Common myeloid progenitor, CD34-positive (primary cell): Measurements from ENCODE around the gene IL1RN.

Source experiments
- CTCF ChIA-PET: fragments of 350-600 bp; sonication (Branson Sonifier 250); formaldehyde crosslinking; loops from one replicate; lab custom pipeline; 2021; ENCODE audit warnings: antibody characterized with exemption; lab: Charles Lee
- POLR2A ChIA-PET: fragments of 350-600 bp; sonication (Branson Sonifier 250); formaldehyde crosslinking; loops from one replicate; lab custom pipeline; 2021; ENCODE audit warnings: antibody characterized with exemption; lab: Charles Lee
- DNase-seq, 3 donors: peaks; one replicate each; pipeline versions ENCODE4 v3.0.0 to v3.0.0-alpha.2; 2013
- H3K27ac ChIP-seq, 2 experiments: 1 replicate in 1 of 2; 2 replicates in 1 of 2; pipeline ENCODE4 v1.7.0; 2013; ENCODE audit warnings: inconsistent platforms in 2 of 2, low read length in 2 of 2, mild to moderate bottlenecking in 2 of 2, low read depth in 1 of 2, moderate library complexity in 1 of 2; ENCODE audit not compliant: severe bottlenecking in 2 of 2, insufficient read depth in 1 of 2, poor library complexity in 1 of 2
- H3K27me3 ChIP-seq, 5 experiments: replicated peaks in 2 of 5; 1 replicate in 3 of 5; 2 replicates in 2 of 5; pipeline versions ENCODE4 v1.6.1 to v1.7.0; 2013; ENCODE audit warnings: low read length in 4 of 5, mild to moderate bottlenecking in 2 of 5, moderate library complexity in 2 of 5, inconsistent platforms in 1 of 5; ENCODE audit not compliant: insufficient read depth in 5 of 5, control insufficient read depth in 4 of 5
- H3K36me3 ChIP-seq, 4 experiments: 1 replicate in 2 of 4; 2 replicates in 2 of 4; pipeline versions ENCODE4 v1.6.1 to v1.7.0; 2013; ENCODE audit warnings: low read length in 3 of 4, control low read depth in 1 of 4, mild to moderate bottlenecking in 1 of 4; ENCODE audit not compliant: control insufficient read depth in 4 of 4, insufficient read depth in 4 of 4
- H3K4me1 ChIP-seq, 4 experiments: 1 replicate in 3 of 4; 2 replicates in 1 of 4; pipeline versions ENCODE4 v1.6.1 to v1.7.1; 2013; ENCODE audit warnings: low read length in 3 of 4, mild to moderate bottlenecking in 3 of 4, control low read depth in 1 of 4, inconsistent platforms in 1 of 4, moderate library complexity in 1 of 4; ENCODE audit not compliant: control insufficient read depth in 4 of 4, insufficient read depth in 4 of 4; ENCODE audit errors: control extremely low read depth in 1 of 4
- H3K4me3 ChIP-seq, 7 experiments: 1 replicate in 4 of 7; 2 replicates in 3 of 7; pipeline versions ENCODE4 v1.5.1 to v1.7.0; 2013; ENCODE audit warnings: mild to moderate bottlenecking in 7 of 7, low read length in 6 of 7, moderate library complexity in 6 of 7, inconsistent platforms in 2 of 7, low read depth in 2 of 7, control low read depth in 1 of 7; ENCODE audit not compliant: insufficient read depth in 4 of 7, control insufficient read depth in 1 of 7; ENCODE audit errors: extremely low read depth in 1 of 7
- H3K9me3 ChIP-seq, 5 experiments: 1 replicate in 4 of 5; 2 replicates in 1 of 5; pipeline versions ENCODE4 v1.6.1 to v1.7.1; 2013; ENCODE audit warnings: low read length in 4 of 5, mild to moderate bottlenecking in 2 of 5, inconsistent platforms in 1 of 5, low read depth in 1 of 5, moderate library complexity in 1 of 5; ENCODE audit not compliant: control insufficient read depth in 4 of 5, insufficient read depth in 2 of 5; ENCODE audit errors: control extremely low read depth in 1 of 5
- WGBS: methylation state at CpG from one replicate; pipeline ENCODE4 v1.1.5; 2013; ENCODE audit not compliant: insufficient coverage; 5-methylcytosine and 5-hydroxymethylcytosine counted together

IL1RN gene

DNA sequence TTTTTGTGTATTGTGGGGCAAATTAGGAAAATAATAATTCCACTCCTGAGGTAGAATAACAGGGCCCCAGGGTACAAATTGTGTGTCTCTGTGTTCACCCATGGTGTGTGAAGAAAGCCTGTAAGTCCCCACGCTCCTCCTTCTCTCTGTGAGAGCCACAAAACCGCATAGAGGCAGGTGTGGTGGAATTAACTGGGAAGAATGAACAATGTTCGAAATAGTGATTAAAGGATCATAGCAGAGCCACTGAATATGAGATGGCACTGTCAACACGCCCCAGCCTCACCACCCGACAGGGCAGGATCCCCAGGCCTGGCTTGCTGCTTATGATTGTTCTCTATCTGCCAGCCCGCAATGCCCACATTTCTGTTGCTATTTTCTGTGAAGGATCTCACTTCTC, 14.1 kb downstream of the IL1RN start:
- 96% methylated on average over 5 of the region's 6 CpGs for WGBS
- Histone ChIP-seq H3K36me3 (no peaks in the 10 kb centered on the region), H3K4me3 (no peak overlapping the region), H3K27me3 (no peaks in the 10 kb centered on the region), H3K27ac (no peak overlapping the region), H3K4me1 (peaks cover 0 to 7% (median under 1%) of the 10 kb centered on the region in 4 experiments), H3K9me3 (no peaks in the 10 kb centered on the region)
- ChIA-PET POLR2A (interaction anchor here (0.6 kb wide), 1 partner anchor 53 kb away, joined by 6 read pairs; no protein-coding TSS in a partner anchor), CTCF (interaction anchor here (1.2 to 13.0 kb wide), 7 partner anchors 32 to 229 kb away, joined by 3 to 286 read pairs (median 66); partner anchors contain the start of gene PSD4)
- DNase-seq, result no peak

DNA sequence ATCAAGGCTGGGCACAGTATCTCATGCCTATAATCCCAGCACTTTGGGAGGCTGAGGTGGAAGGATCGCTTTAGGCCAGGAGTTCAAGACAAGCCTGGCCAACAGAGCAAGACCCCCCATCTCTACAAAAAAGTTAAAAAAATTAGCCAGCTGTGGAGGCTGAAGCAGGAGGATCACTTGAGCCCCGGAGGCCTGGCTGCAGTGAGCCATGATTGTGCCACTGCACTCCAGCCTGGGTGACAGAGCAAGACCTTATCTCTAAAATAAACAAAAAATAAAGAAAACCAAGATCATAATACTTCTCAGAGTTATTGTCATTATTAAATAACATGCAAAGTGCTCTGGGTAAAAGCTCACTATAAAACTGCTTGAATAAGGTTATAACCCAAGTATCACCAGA, 14.9 kb downstream of the IL1RN start:
- Histone ChIP-seq H3K9me3 (no peaks in the 10 kb centered on the region), H3K27me3 (no peaks in the 10 kb centered on the region), H3K27ac (no peak overlapping the region), H3K4me3 (no peak overlapping the region), H3K36me3 (no peaks in the 10 kb centered on the region), H3K4me1 (peaks cover 0 to 7% (median under 1%) of the 10 kb centered on the region in 4 experiments)
- ChIA-PET CTCF (interaction anchor here (0.7 to 13.0 kb wide), 6 partner anchors 31 to 98 kb away, joined by 3 to 286 read pairs (median 48); partner anchors contain the start of gene PSD4), POLR2A (no interaction called here)
- no peak for DNase-seq
- 100% methylated on average over 1 of the region's 2 CpGs for WGBS

DNA sequence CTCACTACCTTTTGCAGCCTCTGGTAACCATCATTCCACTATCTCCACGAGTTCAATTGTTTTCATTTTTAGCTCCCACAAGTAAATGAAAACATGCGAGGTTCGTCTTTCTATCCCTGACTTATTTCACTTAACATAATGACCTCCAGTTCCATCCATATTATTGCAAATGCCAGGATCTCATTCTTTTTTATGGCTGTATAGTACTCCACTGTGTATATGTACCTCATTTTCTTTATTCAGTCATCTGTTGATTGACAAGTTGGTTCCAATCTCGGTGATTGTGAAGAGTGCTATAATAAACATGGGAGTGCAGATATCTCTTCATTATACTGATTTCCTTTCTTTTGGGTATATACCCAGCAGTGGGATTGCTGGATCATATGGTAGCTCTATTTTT, 16.9 kb downstream of the IL1RN start:
- WGBS, result 100% methylated on average over 3 of the region's 4 CpGs
- no peak for DNase-seq
- Histone ChIP-seq H3K4me3 (no peak overlapping the region), H3K27me3 (no peaks in the 10 kb centered on the region), H3K9me3 (no peaks in the 10 kb centered on the region), H3K36me3 (no peaks in the 10 kb centered on the region), H3K4me1 (no peaks in the 10 kb centered on the region), H3K27ac (no peak overlapping the region)
- POLR2A ChIA-PET, result no interaction called here
- CTCF ChIA-PET, result interaction anchor here (1.1 to 12.1 kb wide), 3 partner anchors 11 to 62 kb away, joined by 3 to 127 read pairs (median 3); no protein-coding TSS in a partner anchor

DNA sequence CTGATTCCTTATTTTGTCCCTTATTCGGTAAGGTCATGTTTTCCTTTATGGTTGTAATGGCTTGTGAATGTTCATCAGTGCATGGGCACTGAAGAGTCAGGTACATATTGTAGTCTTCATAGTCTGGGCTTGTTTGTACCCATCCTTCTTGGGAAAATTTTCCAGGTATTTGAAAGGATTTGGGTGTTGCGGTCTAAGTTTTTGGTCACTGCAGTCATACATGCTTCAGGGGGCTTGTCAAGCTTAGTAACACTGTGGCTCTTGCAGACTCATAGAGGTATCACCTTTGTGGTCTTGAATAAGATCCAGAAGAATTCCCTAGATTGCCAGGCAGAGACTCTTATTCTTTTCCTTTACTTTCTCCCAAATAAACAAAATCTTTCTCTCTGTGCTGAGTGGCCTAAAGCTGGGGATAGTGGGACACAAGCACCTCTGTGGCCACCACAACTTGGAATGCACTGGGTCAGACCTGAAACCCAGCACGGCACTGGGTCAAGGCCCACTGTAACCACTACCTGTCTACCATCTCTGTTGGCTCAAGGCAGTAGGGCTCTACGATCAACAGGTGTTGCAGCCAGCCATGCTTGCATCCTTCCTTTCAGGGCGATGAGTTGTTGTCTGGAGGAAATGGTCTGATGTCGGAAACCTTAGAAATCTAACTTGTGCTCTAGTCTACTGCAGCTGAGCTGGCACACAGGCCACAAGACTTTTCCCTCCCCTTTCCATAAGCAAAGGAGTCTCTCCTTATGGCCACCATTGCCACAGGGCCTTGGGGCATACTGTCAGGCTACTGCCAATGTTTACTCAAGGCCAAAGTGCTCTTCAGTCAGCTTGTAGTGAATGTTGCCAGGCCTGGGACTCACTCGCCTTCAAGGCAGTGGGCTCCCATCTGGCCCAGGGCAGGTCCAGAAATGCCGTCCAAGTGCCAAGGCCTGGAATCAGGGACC, 21.5 kb downstream of the IL1RN start:
- ChIA-PET CTCF (interaction anchor here (0.9 to 1.9 kb wide), 7 partner anchors 9 to 50 kb away, joined by 3 to 7 read pairs (median 4); no protein-coding TSS in a partner anchor), POLR2A (interaction anchor here (0.6 kb wide), 1 partner anchor 10 kb away, joined by 3 read pairs; no protein-coding TSS in a partner anchor)
- Histone ChIP-seq H3K27ac (no peak overlapping the region), H3K9me3 (no peaks in the 10 kb centered on the region), H3K4me1 (peaks cover 0 to 1% (median 0%) of the 10 kb centered on the region in 4 experiments), H3K27me3 (no peaks in the 10 kb centered on the region), H3K36me3 (no peaks in the 10 kb centered on the region), H3K4me3 (no peak overlapping the region)
- DNase-seq, result no peak
- WGBS, result 91% methylated on average over 7 of the region's 8 CpGs

DNA sequence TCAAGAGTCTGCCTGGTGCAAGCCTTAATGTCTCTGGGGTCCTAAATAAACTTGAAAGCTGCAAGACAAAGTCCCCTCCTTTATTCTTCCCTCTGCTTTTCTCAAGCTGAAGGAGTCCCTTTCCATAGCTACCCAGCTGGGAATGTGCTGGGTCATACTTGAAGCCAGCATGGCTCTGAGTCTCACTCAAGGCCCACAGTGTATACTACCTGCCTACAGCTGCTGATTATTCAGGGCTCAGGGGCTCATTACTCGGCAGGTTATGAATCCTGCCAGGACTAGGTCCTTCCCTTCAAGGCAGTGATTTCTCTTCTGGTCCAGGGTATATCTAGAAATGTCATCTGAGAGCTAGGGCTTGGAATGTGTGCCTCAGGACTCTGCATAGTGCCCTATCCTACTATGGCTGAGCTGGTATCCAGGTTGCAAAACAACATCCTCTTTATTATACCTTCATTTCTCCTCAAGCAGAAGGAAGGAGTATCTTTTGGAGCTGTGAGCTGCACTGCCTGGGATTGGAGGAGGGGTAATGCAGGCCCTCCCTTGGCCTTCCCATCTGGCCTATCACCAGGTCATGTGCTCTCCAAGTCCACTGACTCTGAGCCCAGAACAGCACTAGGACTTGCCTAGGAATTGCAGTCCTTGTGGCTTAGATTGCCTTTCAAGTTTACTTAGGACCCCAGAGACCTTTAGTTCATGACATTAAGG, 22.3 kb downstream of the IL1RN start:
- POLR2A ChIA-PET, result no interaction called here
- H3K4me3 ChIP-seq, result no peak overlapping the region
- CTCF ChIA-PET, result interaction anchor here (0.9 to 1.9 kb wide), 6 partner anchors 9 to 50 kb away, joined by 3 to 7 read pairs (median 4); no protein-coding TSS in a partner anchor

DNA sequence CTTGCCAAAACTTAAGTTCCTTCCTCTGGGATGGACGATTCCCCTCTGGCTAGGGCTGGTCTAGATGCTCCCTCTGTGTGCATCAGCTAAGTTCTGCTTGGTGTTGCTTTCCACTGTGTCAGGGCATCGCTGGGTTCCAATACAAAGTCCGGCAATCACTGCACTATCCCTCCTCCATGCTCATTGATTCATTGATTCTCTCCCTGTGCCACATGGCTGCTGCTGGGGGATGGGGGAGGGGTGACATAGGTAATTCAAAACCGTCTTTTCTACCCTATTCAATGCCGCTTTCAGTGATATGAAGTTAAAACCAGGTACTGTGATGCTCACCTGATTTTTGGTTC, 22.8 kb downstream of the IL1RN start:
- Histone ChIP-seq H3K9me3 (no peaks in the 10 kb centered on the region), H3K4me3 (no peak overlapping the region), H3K27me3 (no peaks in the 10 kb centered on the region), H3K27ac (no peak overlapping the region), H3K36me3 (no peaks in the 10 kb centered on the region), H3K4me1 (peaks cover 0 to 1% (median 0%) of the 10 kb centered on the region in 4 experiments)
- POLR2A ChIA-PET, result no interaction called here
- DNase-seq, result no peak
- WGBS, result 96% methylated on average over 3 of the region's 5 CpGs
- CTCF ChIA-PET, result interaction anchor here (0.9 to 1.9 kb wide), 4 partner anchors 12 to 49 kb away, joined by 3 to 7 read pairs (median 4); no protein-coding TSS in a partner anchor

More for the DNA sequence above, 22.3 kb downstream of the IL1RN start:
- H3K27me3 ChIP-seq, result no peaks in the 10 kb centered on the region
- 100% methylated on average over 1 of the region's 1 CpG for whole genome bisulfite sequencing
- H3K36me3 ChIP-seq, result no peaks in the 10 kb centered on the region
- no peaks in the 10 kb centered on the region for H3K9me3 ChIP-seq
- no peak overlapping the region for H3K27ac ChIP-seq
- peaks cover 0 to 1% (median 0%) of the 10 kb centered on the region in 4 experiments for H3K4me1 ChIP-seq
- DNase-seq, result no peak
